Stimulated activated CD4-positive, alpha-beta T cell treated with anti-CD3 and anti-CD28 coated beads, Interleukin-15, amount 100 ng/mL, for 1 hour (primary cell): ENCODE data around the gene DUSP28.

Experiments
- DNase-seq, 2 donors: peaks; one replicate each; pipeline ENCODE4 v3.0.0-alpha.2; 2020; ENCODE audit warnings: low read depth in 1 of 2, low spot score in 1 of 2

Gene DUSP28

DNA sequence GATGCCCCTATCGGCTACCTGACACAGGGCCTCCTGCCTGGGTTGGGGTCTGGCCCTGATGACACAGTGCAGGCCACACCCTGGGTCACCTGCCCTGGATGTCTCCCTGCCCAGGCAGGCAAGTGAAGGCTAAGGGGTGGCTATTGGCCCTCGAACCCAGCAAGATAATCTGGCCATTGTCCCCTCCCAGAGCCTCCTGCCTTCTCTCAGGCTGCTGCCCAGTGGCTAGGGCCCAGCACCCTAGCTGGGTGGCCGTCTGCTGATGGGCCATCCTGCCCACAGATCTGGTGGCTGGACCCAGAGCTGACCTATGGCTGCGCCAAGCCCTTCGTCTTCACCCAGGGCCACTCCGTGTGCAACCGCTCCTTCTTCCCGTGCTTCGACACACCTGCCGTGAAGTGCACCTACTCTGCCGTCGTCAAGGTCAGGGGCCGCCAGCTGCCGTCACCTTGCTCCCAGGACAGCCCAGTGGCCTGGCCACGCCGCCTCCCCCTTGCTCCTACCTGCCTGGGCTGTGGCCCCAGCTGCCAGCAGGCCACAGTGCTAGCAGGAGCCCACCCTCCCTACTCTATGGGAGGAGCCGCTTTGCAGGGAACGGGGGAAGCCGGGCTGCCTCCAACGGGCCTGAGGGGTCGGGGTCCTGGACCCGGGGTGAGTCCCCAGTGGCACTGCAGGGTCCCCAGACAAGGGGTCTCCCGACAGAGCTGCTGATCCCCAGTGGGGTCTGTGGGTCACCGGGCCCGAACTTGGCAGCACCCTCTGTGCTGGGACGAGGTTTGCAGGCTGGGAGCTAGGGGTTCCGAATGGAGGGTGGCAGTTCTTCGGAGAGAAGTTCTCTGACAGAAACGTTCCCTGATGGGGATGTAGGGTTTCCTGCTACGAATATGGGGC is 12.2 kb downstream of the DUSP28 start:
- DNase-seq, result no peak

GRCh38 chr2:240573071-240573515 is 12.9 kb downstream of the DUSP28 start:
- no peak for DNase-seq

DNA sequence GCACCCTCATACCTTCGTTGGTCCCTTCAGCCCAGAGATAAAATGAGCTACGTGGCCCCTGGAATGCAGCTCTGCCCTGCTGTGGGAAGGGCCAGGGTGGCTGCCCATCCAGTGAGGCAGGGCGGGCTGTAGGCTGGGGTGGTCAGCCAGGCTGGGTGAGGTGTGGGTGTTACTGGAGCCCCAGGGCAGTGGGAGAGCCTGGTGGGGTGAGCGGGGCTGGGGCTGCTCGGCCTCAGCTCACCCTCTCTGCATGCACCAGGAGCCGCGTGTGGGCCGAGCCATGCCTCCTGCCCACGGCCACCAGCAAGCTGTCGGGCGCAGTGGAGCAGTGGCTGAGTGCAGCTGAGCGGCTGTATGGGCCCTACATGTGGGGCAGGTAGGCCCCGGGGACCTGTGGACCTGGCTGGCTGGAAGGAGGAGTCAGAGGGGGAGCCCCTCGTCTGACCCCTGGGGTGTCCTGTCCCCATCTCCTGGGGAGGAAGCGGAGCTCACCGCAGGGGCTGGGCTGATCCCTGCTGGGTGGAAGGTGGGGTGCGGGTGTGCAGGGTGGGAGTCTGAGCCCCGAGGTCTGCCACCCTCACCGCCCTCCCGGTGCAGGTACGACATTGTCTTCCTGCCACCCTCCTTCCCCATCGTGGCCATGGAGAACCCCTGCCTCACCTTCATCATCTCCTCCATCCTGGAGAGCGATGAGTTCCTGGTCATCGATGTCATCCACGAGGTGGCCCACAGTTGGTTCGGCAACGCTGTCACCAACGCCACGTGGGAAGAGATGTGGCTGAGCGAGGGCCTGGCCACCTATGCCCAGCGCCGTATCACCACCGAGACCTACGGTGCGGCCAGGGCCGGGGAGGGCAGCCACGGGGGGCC is 13.6 kb downstream of the DUSP28 start:
- no peak for DNase-seq

- DNase-seq, result no peak
Measured at GRCh38 chr2:240574386-240575100, 14.4 kb downstream of the DUSP28 start.

DNA sequence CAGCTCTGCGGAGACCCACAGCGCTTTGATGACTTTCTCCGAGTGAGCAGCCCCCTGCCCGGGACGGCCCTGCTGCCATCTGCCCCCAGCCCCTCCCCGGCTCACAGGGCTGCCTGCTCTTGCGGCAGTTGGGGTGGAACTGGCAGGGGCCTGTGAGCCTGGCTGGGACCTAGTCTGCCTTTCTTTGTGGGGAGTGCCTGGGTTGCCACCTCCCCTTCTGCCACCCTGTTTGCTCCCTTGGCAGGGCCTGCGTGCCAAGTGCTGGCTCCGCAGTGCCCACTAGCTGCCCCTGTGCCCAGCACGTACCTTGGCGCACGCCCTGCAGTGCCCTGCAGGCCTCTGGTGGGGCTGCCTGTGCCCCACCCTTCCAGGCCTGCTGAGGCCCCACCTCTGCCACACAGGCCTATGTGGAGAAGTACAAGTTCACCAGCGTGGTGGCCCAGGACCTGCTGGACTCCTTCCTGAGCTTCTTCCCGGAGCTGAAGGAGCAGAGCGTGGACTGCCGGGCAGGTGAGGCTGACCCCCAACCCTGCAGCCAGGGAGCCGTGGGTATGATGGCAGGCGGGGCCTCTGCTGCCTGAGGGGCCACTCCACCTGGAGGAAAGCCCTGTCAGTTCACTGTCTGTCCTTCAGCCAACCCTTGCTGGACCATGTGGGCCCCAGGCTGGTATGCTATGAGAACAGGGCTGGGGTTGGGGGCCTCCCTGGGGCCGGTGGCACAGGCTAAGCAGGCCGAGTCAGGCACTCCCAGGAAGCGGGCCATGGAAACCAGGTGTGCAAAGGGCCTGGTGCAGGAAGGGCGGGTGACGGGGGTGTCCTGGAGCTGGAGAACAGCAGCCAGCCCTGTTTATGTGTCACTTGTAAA is 15.2 kb downstream of the DUSP28 start:
- no peak for DNase-seq

DNA sequence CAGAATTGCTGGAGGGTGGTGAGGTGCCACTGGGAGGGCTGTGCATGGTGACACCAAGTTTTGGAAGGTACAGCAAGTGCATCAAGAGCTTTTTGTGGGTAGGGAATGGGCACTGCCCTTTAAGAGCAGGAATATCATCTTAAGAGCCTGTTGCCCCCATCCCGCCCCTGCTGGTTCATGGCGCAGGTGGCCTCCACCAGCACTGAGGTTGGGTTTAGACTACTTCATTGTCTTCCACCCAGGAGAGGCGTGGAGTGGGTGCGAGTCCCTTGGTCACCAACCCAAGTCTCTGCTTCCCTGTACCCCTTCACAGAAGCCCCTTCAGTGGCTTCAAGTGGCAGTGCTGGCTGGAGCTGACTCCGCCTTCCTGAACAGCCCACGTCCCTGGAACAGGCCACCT is 15.9 kb downstream of the DUSP28 start:
- DNase-seq, result no peak

- no peak for DNase-seq
Measured at GRCh38 chr2:240576436-240577205, 16.5 kb downstream of the DUSP28 start.

DNA sequence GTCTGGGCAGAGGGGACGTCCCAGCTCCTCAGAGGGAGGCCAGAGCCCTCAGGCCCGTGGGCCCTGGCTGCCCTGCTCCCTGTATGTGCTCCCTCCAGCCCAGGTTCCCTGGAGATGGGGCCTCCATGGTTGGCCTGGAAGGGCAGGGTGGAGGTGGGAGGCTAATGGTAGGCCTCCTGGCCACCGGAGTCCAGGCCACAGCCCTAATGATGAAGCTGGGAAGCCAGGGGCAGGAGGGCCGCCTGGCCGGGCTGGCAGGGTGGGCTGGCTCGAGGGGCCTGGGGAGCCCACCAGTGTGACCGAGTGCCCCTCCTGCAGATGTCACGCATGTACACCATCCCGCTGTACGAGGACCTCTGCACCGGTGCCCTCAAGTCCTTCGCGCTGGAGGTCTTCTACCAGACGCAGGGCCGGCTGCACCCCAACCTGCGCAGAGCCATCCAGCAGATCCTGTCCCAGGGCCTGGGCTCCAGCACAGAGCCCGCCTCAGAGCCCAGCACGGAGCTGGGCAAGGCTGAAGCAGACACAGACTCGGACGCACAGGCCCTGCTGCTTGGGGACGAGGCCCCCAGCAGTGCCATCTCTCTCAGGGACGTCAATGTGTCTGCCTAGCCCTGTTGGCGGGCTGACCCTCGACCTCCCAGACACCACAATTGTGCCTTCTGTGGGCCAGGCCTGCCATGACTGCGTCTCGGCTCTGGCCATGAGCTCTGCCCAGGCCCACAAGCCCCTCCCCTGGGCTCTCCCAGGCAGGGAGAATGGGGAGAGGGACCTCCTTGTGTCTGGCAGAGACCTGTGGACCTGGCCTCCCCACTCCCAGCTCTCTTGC is 17.3 kb downstream of the DUSP28 start:
- no peak for DNase-seq

GRCh38 chr2:240578110-240578450 is 17.9 kb downstream of the DUSP28 start:
- no peak for DNase-seq

DNA sequence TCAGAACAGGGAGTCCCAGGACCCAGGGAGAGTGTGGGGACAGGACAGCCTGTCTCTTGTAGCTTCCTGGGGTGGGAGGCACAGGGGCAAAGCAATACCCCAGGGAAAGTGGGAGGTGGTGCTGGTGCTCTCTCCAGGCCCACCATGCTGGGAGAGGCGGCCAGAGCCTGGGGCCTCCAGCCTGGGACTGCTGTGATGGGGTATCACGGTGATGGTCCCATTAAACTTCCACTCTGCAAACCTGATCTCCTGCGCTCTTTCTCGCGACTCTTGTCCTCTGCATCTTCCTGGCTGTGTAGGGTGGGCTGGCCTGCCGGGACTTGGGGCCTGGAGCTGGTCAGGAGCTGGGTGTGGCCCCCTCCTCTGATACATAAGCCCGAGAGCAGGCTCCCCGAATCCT is 18.3 kb downstream of the DUSP28 start:
- DNase-seq, result no peak

DNA sequence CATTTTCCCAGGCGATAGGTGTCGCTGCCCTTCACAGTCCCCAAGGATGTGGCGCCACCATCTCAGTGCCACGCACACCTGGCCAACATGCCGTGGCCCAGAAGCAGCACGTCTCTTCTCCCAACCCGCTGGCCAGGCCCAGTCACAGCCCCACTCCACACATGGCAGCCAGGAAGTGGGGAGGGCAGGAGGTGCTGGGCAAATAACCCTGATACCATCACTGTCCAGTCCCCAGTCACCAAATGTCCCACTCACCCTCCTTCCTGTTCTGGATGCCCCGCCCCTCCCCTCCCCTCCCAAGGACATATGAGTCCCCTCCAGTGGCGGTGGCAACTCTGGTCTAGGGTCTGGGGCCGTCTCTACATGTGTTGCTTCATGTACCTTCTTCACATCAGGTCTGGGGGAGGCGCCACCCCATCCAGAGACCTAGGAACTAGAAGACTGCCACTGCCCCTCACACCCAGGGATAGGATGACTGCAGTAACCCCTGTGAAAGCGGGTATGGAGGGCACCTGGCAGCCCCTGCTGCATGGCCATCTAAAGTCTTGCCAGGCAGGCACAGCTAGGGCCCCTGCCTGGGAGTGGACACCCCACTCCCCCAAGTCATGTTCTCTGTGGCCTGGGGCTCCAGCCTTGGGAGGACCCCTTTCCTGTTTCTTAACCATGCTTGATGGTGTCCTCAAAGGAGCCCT is 19.1 kb downstream of the DUSP28 start:
- DNase-seq, result no peak

DNA sequence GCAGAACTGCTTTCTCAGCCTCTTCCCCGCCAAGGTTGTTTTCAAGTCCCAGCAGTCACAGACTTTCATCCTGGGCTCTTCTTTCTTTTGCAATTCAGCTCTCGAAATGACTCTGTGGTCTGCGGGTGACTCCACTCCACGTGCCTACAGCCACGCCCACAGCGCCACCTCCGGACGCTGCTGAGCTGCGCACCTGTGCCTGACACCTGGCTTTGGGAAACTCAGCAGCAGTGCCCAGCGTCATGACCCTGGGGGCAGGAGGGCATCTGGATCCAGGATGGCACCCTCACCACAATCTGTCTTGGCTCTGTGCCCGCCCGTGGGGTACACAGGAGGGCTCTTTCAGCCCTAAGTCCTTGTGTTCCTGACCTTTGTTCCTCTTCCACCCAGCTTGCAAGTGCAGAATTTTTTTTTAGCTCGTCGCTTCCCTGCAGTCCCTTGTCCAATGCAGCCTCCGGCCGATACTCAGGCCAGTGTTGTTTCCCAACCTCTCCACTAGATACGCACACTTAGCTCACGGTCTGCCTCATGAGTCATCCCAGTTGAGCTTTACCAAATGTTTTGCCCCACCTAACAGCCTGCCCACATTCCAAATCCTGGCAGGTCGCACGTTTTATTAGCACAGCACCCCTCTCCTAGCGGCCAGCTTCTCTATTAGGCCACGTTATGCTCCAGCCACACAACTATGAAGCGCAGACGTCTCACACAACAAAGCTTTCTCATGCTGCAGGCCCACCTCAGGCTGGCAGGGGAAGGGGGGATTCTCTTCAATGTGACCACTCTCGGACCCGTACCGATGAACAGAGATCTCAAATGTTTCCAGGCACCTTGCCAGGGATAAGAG is 19.8 kb downstream of the DUSP28 start:
- DNase-seq, result peak; percentile 64

- no peak for DNase-seq
Measured at GRCh38 chr2:240581811-240582210, 21.7 kb downstream of the DUSP28 start.

GRCh38 chr2:240582781-240583180 is 22.6 kb downstream of the DUSP28 start:
- DNase-seq, result no peak

GRCh38 chr2:240583774-240584173 is 23.6 kb downstream of the DUSP28 start:
- DNase-seq, result no peak

DNA sequence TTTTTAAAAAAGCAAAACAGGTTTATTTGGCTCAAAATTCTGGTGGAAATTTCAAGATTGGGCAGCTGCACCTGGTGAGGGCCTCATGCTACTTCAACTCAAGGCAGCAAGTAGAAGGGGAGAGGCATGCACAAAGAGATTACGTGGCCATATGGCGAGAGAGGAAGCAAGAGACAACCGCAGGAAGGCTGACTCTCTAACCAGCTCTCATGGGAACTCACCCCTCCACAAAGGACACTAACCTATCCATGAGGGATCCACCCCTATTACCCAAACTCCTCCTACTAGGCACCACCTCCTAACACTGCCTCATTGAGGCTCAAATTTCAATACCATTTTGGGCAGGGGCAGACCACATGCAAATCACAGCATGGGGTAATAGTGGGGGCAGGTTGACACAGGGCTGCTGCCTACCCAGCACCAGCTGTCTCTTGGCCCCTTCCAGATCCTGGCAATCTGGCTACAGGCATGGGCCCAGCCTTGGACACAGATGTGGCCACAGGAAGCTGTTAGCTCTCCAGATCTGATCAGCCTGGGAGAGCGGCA is 24.4 kb downstream of the DUSP28 start:
- DNase-seq, result no peak

GRCh38 chr2:240585101-240585500 is 24.9 kb downstream of the DUSP28 start:
- DNase-seq, result no peak
